ENCODE data around the gene ST6GAL1.
A peak's percentile ranks its signal among the peaks of the same experiment; 100 is the strongest.
"Not testable (repeated sequence)": the region's sequence is repeated elsewhere in the genome, so short reads cannot be mapped to it uniquely, and the experiment has no call there.

Gene ST6GAL1

GRCh38 chr3:186930143-186930640 is at the start of gene ST6GAL1:
TSS of gene ST6GAL1 (plus strand) at chr3:186930526. CDS start at chr3:187042704, 112,178 bp downstream.
- peak; percentile 42 for DNase-seq

- no peak for DNase-seq
Measured at GRCh38 chr3:186882150-186882524, 48.2 kb upstream of the ST6GAL1 start.

- no peak for DNase-seq
Measured at GRCh38 chr3:186882881-186883685, 47.2 kb upstream of the ST6GAL1 start.

- no peak for DNase-seq
Measured at GRCh38 chr3:186883686-186884058, 46.7 kb upstream of the ST6GAL1 start.

- DNase-seq, result not testable (repeated sequence)
Measured at GRCh38 chr3:186884868-186885267, 45.5 kb upstream of the ST6GAL1 start.

- no peak for DNase-seq
Measured at GRCh38 chr3:186886202-186886981, 43.9 kb upstream of the ST6GAL1 start.

- DNase-seq, result not testable (repeated sequence)
Measured at GRCh38 chr3:186887507-186887938, 42.8 kb upstream of the ST6GAL1 start.

- no peak for DNase-seq
Measured at GRCh38 chr3:186888569-186888968, 41.8 kb upstream of the ST6GAL1 start.

GRCh38 chr3:186889698-186890097 is 40.6 kb upstream of the ST6GAL1 start:
- not testable (repeated sequence) for DNase-seq

GRCh38 chr3:186890911-186891310 is 39.4 kb upstream of the ST6GAL1 start:
- DNase-seq, result no peak

GRCh38 chr3:186893071-186893470 is 37.3 kb upstream of the ST6GAL1 start:
- not testable (repeated sequence) for DNase-seq

- DNase-seq, result no peak
Measured at GRCh38 chr3:186895406-186895805, 34.9 kb upstream of the ST6GAL1 start.

GRCh38 chr3:186896006-186896405 is 34.3 kb upstream of the ST6GAL1 start:
- DNase-seq, result no peak

- no peak for DNase-seq
Measured at GRCh38 chr3:186896875-186897274, 33.5 kb upstream of the ST6GAL1 start.

- no peak for DNase-seq
Measured at GRCh38 chr3:186901135-186901734, 29.1 kb upstream of the ST6GAL1 start.

GRCh38 chr3:186902154-186902553 is 28.2 kb upstream of the ST6GAL1 start:
- DNase-seq, result no peak

- DNase-seq, result no peak
Measured at GRCh38 chr3:186902713-186903112, 27.6 kb upstream of the ST6GAL1 start.

- DNase-seq, result not testable (repeated sequence)
Measured at GRCh38 chr3:186903676-186904075, 26.6 kb upstream of the ST6GAL1 start.

- not testable (repeated sequence) for DNase-seq
Measured at GRCh38 chr3:186907075-186907474, 23.3 kb upstream of the ST6GAL1 start.

- DNase-seq, result no peak
Measured at GRCh38 chr3:186909078-186909853, 21.1 kb upstream of the ST6GAL1 start.

GRCh38 chr3:186915806-186916796 is 14.2 kb upstream of the ST6GAL1 start:
- no peak for DNase-seq
